Lower lobe of right lung (tissue), 2 donors: ENCODE results near the gene ZNF516. TPM values are rescaled to one million over a fixed set of nuclear protein-coding genes. Genes with fewer than 3 reads are reported as not detected.
A peak's percentile ranks its signal among the peaks of the same experiment; 100 is the strongest.

Experiments
- ATAC-seq, 2 donors: fragments of 200-7000 bp; cut with Tn5 transposase; one replicate each; pipeline ENCODE4 v1.9.1; 2020 to 2022; ENCODE audit warnings: mild to moderate bottlenecking in 2 of 2, moderate library complexity in 2 of 2
- DNase-seq: peaks from one replicate; pipeline ENCODE4 v3.0.0-alpha.2; 2020
- H3K27ac ChIP-seq: fragments of 200-600 bp; one replicate; pipeline ENCODE4 v1.8.0; 2022
- H3K27me3 ChIP-seq: fragments of 200-600 bp; one replicate; pipeline ENCODE4 v1.8.0; 2022; ENCODE audit warnings: low read depth
- H3K36me3 ChIP-seq: fragments of 200-600 bp; one replicate; pipeline ENCODE4 v1.8.0; 2022; ENCODE audit warnings: mild to moderate bottlenecking
- H3K4me1 ChIP-seq: fragments of 200-600 bp; one replicate; pipeline ENCODE4 v1.8.0; 2022
- H3K4me3 ChIP-seq: fragments of 200-600 bp; one replicate; pipeline ENCODE4 v1.8.0; 2022; ENCODE audit warnings: mild to moderate bottlenecking
- H3K9me3 ChIP-seq: fragments of 200-600 bp; one replicate; pipeline ENCODE4 v1.8.0; 2022
- intact Hi-C: fragments of 100-400 bp; cut with DNase I; formaldehyde crosslinking; loops from one replicate; pipeline ENCODE4 v1.11.0; 2022
- total RNA-seq: library from RNA; stranded (reverse); fragmentation: NEBNext Ultra II Directional; extraction: Animal tissue kit (Norgen Biotek cat#: 25700); gene quantifications from one replicate; pipeline ENCODE4 v1.2.1, GENCODE V29; 2021
- TF ChIP-seq, protein P1 (sequence below): fragments of 200-600 bp; IDR thresholded peaks from one replicate; pipeline ENCODE4 v1.8.0; 2022; ENCODE audit warnings: antibody characterized with exemption, mild to moderate bottlenecking
- donor health status: DM: no; HTN: yes; CAD: no; lungs with severe emphysema.

Gene ZNF516
- total RNA-seq, 1 donor from 2014 or later, result 28.8 TPM

DNA sequence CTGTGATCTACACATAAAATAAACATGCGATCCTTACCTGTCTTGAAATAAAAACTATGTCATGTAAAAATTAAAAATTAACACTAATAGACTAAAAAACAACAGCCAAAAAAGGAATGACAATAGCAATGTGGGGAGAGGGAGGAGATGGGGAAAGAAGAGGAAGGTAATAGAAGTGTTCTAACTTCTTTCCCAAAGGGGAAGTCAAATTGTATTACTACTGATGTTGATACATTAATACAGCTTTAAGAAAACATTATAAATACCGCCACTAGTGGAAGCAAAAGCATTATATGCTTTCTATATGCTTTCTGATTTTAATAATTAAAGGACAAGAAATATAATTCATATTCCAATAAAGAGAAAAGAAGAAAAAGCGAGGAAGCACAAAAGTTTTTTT lies 22.2 kb downstream of the ZNF516 start:
- intact Hi-C loops, result no loop called here
- Histone ChIP-seq H3K27me3 (no peaks in the 10 kb centered on the region), H3K4me3 (no peak overlapping the region), H3K36me3 (no peaks in the 10 kb centered on the region), H3K4me1 (peaks cover 32% of the 10 kb centered on the region), H3K27ac (no peak overlapping the region), H3K9me3 (no peaks in the 10 kb centered on the region)
- TF ChIP-seq, protein P1, sequence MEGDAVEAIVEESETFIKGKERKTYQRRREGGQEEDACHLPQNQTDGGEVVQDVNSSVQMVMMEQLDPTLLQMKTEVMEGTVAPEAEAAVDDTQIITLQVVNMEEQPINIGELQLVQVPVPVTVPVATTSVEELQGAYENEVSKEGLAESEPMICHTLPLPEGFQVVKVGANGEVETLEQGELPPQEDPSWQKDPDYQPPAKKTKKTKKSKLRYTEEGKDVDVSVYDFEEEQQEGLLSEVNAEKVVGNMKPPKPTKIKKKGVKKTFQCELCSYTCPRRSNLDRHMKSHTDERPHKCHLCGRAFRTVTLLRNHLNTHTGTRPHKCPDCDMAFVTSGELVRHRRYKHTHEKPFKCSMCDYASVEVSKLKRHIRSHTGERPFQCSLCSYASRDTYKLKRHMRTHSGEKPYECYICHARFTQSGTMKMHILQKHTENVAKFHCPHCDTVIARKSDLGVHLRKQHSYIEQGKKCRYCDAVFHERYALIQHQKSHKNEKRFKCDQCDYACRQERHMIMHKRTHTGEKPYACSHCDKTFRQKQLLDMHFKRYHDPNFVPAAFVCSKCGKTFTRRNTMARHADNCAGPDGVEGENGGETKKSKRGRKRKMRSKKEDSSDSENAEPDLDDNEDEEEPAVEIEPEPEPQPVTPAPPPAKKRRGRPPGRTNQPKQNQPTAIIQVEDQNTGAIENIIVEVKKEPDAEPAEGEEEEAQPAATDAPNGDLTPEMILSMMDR, result no peak
- no peak for ATAC-seq
- no peak for DNase-seq

DNA sequence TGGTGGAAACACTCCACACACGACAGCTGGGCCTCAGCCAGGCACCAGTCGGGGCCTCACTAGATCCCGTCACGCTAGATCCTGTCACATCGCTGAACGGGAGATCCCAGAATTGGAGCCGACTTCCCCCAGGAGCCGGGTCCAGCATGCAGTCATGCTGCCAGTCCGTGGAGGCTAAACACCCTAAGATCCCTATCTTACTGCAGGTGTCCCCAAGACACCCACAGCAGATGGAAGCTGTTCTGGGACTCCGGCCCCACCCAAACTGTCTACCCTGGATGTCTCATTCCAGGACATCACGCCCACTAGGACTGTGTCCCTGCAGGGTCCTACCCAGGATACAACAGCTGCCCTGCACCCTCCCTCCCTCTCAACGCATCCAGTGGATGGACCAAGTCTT lies 23.4 kb downstream of the ZNF516 start:
- Histone ChIP-seq H3K27me3 (no peaks in the 10 kb centered on the region), H3K4me1 (peaks cover 27% of the 10 kb centered on the region), H3K4me3 (no peak overlapping the region), H3K36me3 (no peaks in the 10 kb centered on the region), H3K27ac (no peak overlapping the region), H3K9me3 (no peaks in the 10 kb centered on the region)
- ATAC-seq (no peak), DNase-seq (peak; percentile 25)
- TF ChIP-seq, protein P1, result no peak
- intact Hi-C loops, result no loop called here

DNA sequence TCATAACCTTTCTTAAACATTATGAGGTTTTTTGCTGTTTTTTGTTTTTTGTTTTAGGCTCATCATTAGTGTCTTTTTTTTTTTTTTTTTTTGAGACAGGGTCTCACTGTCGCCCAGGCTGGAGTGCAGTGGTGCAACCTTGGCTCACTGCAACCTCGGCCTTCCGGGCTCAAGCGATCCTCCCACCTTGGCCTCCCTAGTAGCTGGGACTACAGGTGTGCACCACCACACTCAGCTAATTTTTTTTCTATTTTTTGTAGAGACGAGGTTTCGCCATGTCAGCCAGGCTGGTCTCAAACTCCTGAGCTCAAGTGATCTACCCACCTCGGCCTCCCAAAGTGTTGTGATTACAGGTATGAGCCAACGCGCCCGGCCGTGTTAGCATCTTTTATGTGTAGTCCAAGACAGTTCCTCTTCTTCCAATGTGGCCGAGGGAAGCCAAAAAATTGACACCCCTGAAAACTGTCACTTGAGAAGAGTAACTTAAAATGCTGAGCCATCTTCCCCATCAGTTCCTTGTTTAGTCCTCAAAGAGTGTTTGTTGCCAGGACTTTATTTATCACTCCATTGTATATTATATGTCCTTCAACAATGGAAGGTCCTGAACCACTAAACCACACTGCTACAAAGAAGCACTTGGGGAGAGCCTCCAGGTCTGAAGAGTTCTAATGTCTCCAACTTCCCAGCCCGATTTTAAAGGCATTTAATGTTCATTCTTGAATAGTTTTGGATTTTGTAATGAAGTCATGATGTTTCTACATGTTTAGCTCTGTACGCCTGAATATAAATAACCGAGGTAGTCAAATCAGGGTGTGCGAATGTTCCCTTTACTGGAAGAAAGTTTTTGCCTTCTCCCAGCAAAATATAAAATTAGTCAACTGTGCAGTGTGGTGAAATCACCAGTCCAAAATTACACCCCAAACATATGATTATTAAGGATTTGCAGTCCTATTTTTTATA lies 26.4 kb downstream of the ZNF516 start:
- H3K27ac ChIP-seq, result no peak overlapping the region
- no peaks in the 10 kb centered on the region for H3K9me3 ChIP-seq
- no peaks in the 10 kb centered on the region for H3K27me3 ChIP-seq
- H3K36me3 ChIP-seq, result no peaks in the 10 kb centered on the region
- ATAC-seq (no peak), DNase-seq (peak; percentile 58)
- peaks cover 15% of the 10 kb centered on the region for H3K4me1 ChIP-seq
- TF ChIP-seq, protein P1, result no peak
- intact Hi-C loops, result no loop called here
- no peak overlapping the region for H3K4me3 ChIP-seq

DNA sequence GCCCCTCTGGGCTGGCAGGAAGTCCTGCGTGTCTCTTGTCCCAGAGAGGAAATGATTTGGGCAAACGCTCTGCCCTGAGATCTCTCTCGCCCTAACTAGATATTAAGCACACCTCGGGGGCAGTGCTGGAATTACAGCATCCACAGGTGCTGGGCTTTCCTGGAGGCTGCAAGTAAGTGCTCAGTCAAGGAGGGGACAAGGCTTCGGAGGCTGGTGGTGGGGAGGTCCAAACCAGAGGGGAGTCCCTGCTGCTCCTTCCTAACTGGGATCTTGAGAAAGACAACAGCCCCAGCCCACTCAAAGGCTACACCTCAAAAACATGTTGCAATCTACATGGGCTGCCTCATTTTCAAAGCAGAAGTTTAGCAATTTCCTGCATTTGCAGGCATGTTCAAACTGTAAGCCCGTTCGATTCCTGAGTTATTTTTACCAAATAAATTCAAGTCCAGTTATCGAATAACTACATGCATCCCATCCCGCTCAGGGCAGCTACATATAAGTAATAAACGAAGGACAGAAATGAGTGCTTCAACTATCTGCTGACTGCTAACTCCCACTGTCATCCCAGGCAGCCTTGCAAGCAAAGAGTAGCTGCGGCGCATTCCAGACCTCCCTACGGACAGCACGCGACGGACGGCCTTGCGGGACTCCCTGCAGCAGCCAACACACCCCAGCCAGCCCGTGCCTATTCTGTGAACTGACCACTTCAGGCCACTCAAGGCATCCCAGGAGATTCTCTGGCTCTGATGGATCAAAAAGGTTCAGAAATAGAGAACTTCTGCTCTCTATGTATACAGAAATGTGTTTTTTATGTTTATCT lies 27.5 kb downstream of the ZNF516 start:
- Histone ChIP-seq H3K9me3 (no peaks in the 10 kb centered on the region), H3K4me1 (peaks cover 15% of the 10 kb centered on the region), H3K27me3 (no peaks in the 10 kb centered on the region), H3K4me3 (peak overlapping the region; percentile 1), H3K27ac (no peak overlapping the region), H3K36me3 (no peaks in the 10 kb centered on the region)
- DNase-seq (peak; percentile 54), ATAC-seq (peak; percentile 24 to 40)
- intact Hi-C loops, result no loop called here
- TF ChIP-seq, protein P1, result no peak

DNA sequence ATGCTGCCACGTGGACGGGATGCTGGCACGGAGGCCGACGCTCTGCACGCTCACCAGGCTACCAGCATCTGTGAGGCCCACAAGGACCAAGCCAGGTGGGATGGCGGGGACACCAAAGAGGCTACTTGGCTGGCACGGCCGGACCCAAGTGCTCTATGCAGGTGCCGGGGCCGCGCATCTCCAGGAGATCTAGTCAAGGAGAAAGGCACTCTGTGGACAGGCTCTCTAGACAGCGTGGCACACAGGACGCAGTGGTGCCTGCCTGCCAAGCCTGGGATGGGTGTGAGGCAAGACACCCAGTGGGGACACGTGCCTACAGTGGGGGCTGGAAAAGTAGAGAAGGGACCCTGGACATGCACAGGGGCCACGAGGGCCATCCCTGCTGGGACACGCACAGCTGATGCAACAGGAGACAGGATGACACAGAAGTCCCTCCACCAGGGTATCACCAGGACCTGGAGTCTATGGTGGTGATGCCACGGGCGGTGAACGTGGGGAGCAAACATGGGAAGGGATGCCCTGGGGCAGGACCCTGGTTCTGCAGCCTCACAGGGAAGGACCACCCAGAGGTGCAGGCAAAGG lies 28.5 kb downstream of the ZNF516 start:
- TF ChIP-seq, protein P1, result no peak
- intact Hi-C loops, result no loop called here
- H3K27me3 ChIP-seq, result no peaks in the 10 kb centered on the region
- DNase-seq (no peak), ATAC-seq (peak; percentile 34 to 41)
- no peak overlapping the region for H3K4me3 ChIP-seq
- no peaks in the 10 kb centered on the region for H3K36me3 ChIP-seq
- H3K4me1 ChIP-seq, result peaks cover 15% of the 10 kb centered on the region
- H3K27ac ChIP-seq, result no peak overlapping the region
- no peaks in the 10 kb centered on the region for H3K9me3 ChIP-seq
